Upper lobe of left lung (tissue), 6 donors: Measurements from ENCODE around the gene CCDC54. TPM values are rescaled to one million over a fixed set of nuclear protein-coding genes. Genes with fewer than 3 reads are reported as not detected.

Experiments used
- ATAC-seq, 2 donors: fragments of 200-7000 bp; cut with Tn5 transposase; one replicate each; pipeline ENCODE4 v1.9.1; 2022; ENCODE audit warnings: mild to moderate bottlenecking in 2 of 2, moderate library complexity in 2 of 2; ENCODE audit not compliant: low FRiP score in 2 of 2
- DNase-seq, 2 donors: peaks; one replicate each; pipeline ENCODE4 v3.0.0-alpha.2; 2019 to 2020
- H3K27ac ChIP-seq, 4 donors: fragments of 200-600 bp; sonication (generic); one replicate each; pipeline ENCODE4 v1.5.1; 2016 to 2019
- H3K27me3 ChIP-seq, 4 donors: fragments of 200-600 bp; sonication (generic); one replicate each; pipeline ENCODE4 v1.5.1; 2017 to 2019
- H3K36me3 ChIP-seq, 4 donors: fragments of 200-600 bp; sonication (generic); one replicate each; pipeline ENCODE4 v1.5.1; 2016 to 2019
- H3K4me1 ChIP-seq, 4 donors: fragments of 200-600 bp; sonication (generic); one replicate each; pipeline ENCODE4 v1.5.1; 2018 to 2019
- H3K4me3 ChIP-seq, 4 donors: fragments of 200-600 bp; sonication (generic); one replicate each; pipeline ENCODE4 v1.5.1; 2017 to 2019; ENCODE audit warnings: mild to moderate bottlenecking in 2 of 4, moderate library complexity in 1 of 4
- H3K9me3 ChIP-seq, 4 donors: fragments of 200-600 bp; sonication (generic); one replicate each; pipeline ENCODE4 v1.5.1; 2018 to 2019
- EP300 ChIP-seq, 4 donors: sonication (generic); formaldehyde crosslinking; IDR thresholded peaks; one replicate each; pipeline ENCODE4 v1.5.1; 2017; ENCODE audit warnings: antibody characterized with exemption in 4 of 4, control low read depth in 2 of 4
- POLR2A ChIP-seq, 4 donors: fragments of 450-650 bp; IDR thresholded peaks; one replicate each; pipeline ENCODE4 v1.5.1; 2016 to 2017; ENCODE audit warnings: antibody characterized with exemption in 4 of 4, mild to moderate bottlenecking in 2 of 4
- POLR2AphosphoS5 ChIP-seq, 2 donors: sonication (generic); formaldehyde crosslinking; IDR thresholded peaks; one replicate each; pipeline ENCODE4 v1.5.1; 2017; ENCODE audit warnings: antibody characterized with exemption in 2 of 2
- WGBS, 2 donors: methylation state at CpG; one replicate each; pipeline ENCODE4 v1.1.5; 2017 to 2018; 5-methylcytosine and 5-hydroxymethylcytosine counted together
- total RNA-seq, 6 donors: library from RNA; depleted of rRNA in 4 of 6; stranded (reverse); fragments of >200 nt in 4 of 6; gene quantifications; one replicate each; pipeline versions ENCODE4 v1.1.0 to v1.2.1, GENCODE V29; 2016 to 2021
- TF ChIP-seq, protein P1 (sequence below), 6 experiments: fragments of 450-650 bp in 4 of 6; fragments of 200-600 bp in 2 of 6; sonication (generic) in 2 of 6; IDR thresholded peaks; one replicate each; pipeline ENCODE4 v1.5.1; 2016 to 2019; ENCODE audit warnings: antibody characterized with exemption in 6 of 6
- donor health status: DM: no; HTN: no; CAD: no; lungs with moderate emphysema.
- donor health status: DM: no; HTN: yes; CAD: no; lungs with severe emphysema.

The CCDC54 gene
- total RNA-seq, 6 donors from 2014 or later, result not detected

DNA sequence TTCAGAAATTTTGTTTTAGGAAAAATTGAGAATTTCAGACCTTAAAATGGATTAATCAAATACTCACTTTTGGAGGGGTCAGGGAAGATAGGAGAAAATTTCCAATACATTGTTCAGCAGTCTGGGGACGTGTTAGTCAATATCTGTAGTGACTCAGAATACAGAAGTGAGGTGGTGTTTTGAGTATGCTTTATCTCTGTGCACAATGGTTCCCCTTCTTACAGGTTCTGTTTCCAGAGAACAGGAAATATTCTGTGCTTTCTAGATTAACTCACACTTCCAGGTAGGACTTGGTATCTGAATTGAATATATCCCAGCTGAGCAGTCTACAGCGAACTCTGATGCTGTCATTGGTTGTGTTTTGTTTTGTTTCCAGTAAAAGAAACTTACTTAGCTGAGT, 30.7 kb upstream of the CCDC54 start:
- H3K27me3 ChIP-seq, result no peaks in the 10 kb centered on the region

DNA sequence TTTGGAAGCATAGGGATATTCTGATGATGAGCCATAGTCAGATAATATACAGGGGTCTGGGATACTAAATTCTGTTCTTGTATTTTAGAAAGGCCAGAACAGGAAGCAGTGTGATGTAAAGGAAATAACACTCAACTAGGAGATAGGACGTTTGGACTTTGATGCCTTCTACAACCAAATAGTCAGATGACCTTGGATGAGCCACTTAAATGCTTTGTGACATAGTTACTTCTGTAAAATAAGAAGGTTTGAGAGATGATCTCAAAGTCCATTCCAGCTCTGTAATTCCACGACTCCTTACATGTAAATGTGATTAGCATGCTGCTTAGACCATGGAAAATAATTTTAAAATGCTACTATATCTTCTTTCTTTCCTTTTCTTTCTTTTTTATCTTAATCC, 29.5 kb upstream of the CCDC54 start:
- DNase-seq (no peak), ATAC-seq (no peak)
- Histone ChIP-seq H3K27me3 (no peaks in the 10 kb centered on the region), H3K4me3 (no peak overlapping the region), H3K9me3 (no peaks in the 10 kb centered on the region), H3K27ac (no peak overlapping the region), H3K36me3 (no peaks in the 10 kb centered on the region), H3K4me1 (no peaks in the 10 kb centered on the region)
- 27 to 45% methylated on average over 2 of the region's 2 CpGs for WGBS, 2 donors
- TF ChIP-seq POLR2A (IDR thresholded peaks at IDR 0.05), result no peak

More for the DNA sequence above, 30.7 kb upstream of the CCDC54 start:
- no peak for DNase-seq
- no peaks in the 10 kb centered on the region for H3K4me1 ChIP-seq
- no peak overlapping the region for H3K27ac ChIP-seq
- 54 to 60% methylated on average over 2 of the region's 2 CpGs for WGBS, 2 donors
- TF ChIP-seq POLR2A (IDR thresholded peaks at IDR 0.05), result no peak
- TF ChIP-seq, protein P1, sequence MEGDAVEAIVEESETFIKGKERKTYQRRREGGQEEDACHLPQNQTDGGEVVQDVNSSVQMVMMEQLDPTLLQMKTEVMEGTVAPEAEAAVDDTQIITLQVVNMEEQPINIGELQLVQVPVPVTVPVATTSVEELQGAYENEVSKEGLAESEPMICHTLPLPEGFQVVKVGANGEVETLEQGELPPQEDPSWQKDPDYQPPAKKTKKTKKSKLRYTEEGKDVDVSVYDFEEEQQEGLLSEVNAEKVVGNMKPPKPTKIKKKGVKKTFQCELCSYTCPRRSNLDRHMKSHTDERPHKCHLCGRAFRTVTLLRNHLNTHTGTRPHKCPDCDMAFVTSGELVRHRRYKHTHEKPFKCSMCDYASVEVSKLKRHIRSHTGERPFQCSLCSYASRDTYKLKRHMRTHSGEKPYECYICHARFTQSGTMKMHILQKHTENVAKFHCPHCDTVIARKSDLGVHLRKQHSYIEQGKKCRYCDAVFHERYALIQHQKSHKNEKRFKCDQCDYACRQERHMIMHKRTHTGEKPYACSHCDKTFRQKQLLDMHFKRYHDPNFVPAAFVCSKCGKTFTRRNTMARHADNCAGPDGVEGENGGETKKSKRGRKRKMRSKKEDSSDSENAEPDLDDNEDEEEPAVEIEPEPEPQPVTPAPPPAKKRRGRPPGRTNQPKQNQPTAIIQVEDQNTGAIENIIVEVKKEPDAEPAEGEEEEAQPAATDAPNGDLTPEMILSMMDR (IDR thresholded peaks at IDR 0.05), result no peak
- no peak for TF ChIP-seq POLR2AphosphoS5 (IDR thresholded peaks at IDR 0.05)
- TF ChIP-seq EP300 (IDR thresholded peaks at IDR 0.05), result no peak
- no peaks in the 10 kb centered on the region for H3K36me3 ChIP-seq
- H3K9me3 ChIP-seq, result no peaks in the 10 kb centered on the region
- no peak for ATAC-seq
- no peak overlapping the region for H3K4me3 ChIP-seq

DNA sequence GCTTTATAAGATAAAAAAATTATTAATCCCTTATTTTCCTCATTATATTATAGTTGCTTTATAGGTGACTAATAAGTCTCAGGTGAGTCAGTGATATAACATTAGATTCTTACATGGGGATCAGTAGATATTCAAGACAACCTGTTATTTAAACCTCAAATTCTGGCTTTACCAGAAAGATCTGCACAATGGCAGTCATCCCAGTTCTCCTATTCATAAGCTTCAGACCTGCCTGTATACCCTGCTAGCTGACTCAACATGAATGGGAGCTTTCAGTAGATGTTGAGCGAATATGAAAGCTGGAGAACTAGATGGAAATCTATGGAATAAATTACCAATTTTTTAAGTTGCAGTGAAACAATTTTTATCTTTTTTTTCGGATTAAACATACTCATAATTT, 20.5 kb upstream of the CCDC54 start:
- Histone ChIP-seq H3K9me3 (no peaks in the 10 kb centered on the region), H3K27ac (no peak overlapping the region), H3K36me3 (no peaks in the 10 kb centered on the region), H3K27me3 (no peaks in the 10 kb centered on the region), H3K4me1 (no peaks in the 10 kb centered on the region), H3K4me3 (no peak overlapping the region)
- no peak for ATAC-seq
- 89 to 95% methylated on average over 2 of the region's 2 CpGs for WGBS, 2 donors
- no peak for DNase-seq
- TF ChIP-seq, protein P1 (IDR thresholded peaks at IDR 0.05), result no peak
- no peak for TF ChIP-seq POLR2AphosphoS5 (IDR thresholded peaks at IDR 0.05)
- TF ChIP-seq EP300 (IDR thresholded peaks at IDR 0.05), result no peak
- no peak for TF ChIP-seq POLR2A (IDR thresholded peaks at IDR 0.05)

DNA sequence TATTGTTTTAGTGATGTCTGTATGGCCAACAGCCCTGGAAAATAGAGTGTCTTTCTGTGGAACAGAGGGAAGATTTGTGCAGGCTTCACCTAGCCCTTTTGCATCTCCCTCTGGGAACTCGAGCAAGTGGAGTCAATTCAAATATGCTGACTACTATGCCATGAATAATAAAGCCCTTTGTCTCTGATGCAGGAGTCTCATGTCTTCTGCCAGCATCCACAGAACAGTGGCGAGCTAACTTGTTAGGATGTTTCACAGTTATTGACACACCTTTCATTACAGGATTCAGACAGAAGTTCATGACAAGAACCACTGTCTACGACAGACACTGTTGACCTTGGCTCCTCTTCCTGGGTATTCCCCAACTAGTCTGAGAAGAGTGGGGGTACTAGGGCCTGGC, 15.6 kb upstream of the CCDC54 start:
- WGBS, 2 donors, result 81 to 92% methylated on average over 3 of the region's 3 CpGs
- H3K9me3 ChIP-seq, result no peaks in the 10 kb centered on the region
- no peak for DNase-seq
- no peak overlapping the region for H3K4me3 ChIP-seq
- no peak for ATAC-seq
- TF ChIP-seq POLR2AphosphoS5 (IDR thresholded peaks at IDR 0.05) (no peak), POLR2A (IDR thresholded peaks at IDR 0.05) (no peak), EP300 (IDR thresholded peaks at IDR 0.05) (no peak)
- no peak overlapping the region for H3K27ac ChIP-seq
- no peaks in the 10 kb centered on the region for H3K27me3 ChIP-seq
- H3K36me3 ChIP-seq, result no peaks in the 10 kb centered on the region
- no peaks in the 10 kb centered on the region for H3K4me1 ChIP-seq

DNA sequence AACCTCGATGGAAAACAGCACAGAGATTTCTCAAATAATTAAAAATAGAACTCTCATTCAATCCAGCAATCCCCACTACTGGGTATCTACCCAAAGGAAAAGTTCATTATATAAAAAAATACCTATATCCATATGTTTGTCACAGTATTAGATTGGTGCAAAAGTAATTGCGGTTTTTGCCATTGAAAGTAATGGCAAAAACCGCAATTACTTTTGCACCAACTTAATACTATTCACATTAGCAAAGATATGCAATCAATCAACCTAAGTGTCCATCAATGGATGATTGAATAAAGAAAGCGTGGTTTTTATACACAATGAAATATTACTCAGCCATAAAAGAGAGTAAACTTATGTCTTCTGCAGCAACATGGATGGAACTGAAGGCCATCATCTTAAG, 12.2 kb upstream of the CCDC54 start:
- no peak overlapping the region for H3K4me3 ChIP-seq
- H3K9me3 ChIP-seq, result no peaks in the 10 kb centered on the region
- no peak overlapping the region for H3K27ac ChIP-seq
- H3K27me3 ChIP-seq, result no peaks in the 10 kb centered on the region
- H3K36me3 ChIP-seq, result no peaks in the 10 kb centered on the region
- TF ChIP-seq EP300 (IDR thresholded peaks at IDR 0.05), result no peak
- no peak for TF ChIP-seq POLR2A (IDR thresholded peaks at IDR 0.05)
- TF ChIP-seq, protein P1 (IDR thresholded peaks at IDR 0.05), result no peak
- ATAC-seq (no peak), DNase-seq (no peak)
- no peaks in the 10 kb centered on the region for H3K4me1 ChIP-seq
- WGBS, 2 donors, result 84 to 86% methylated on average over 4 of the region's 4 CpGs

DNA sequence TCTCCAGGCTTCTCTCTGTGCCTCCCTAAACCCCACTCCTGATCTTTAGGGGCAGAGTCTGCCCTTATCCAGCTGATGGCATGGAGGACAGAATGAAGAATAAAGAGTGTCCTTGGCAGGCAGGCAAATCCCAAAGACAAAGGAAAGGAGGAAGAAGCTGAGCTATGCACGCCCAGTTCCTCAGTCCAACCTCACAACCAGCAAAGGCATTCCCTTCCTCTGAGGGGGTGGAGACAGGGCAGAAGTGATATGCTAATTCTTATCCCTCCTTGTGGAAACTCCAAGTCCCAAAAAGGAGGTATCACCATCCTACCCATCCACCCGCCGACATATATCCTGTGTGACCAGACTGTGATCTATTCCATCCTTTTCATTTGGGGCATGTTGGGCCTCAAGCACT, 10.5 kb upstream of the CCDC54 start:
- Histone ChIP-seq H3K9me3 (no peaks in the 10 kb centered on the region), H3K4me3 (no peak overlapping the region), H3K27ac (no peak overlapping the region), H3K4me1 (no peaks in the 10 kb centered on the region), H3K27me3 (no peaks in the 10 kb centered on the region), H3K36me3 (no peaks in the 10 kb centered on the region)
- TF ChIP-seq, protein P1 (IDR thresholded peaks at IDR 0.05), result no peak
- no peak for TF ChIP-seq POLR2A (IDR thresholded peaks at IDR 0.05)
- TF ChIP-seq EP300 (IDR thresholded peaks at IDR 0.05), result no peak
- TF ChIP-seq POLR2AphosphoS5 (IDR thresholded peaks at IDR 0.05), result no peak
- ATAC-seq (no peak), DNase-seq (no peak)
- 83 to 90% methylated on average over 3 of the region's 3 CpGs for WGBS, 2 donors
